Loucy (cell line): ENCODE data around the gene CBX4.
A peak's percentile ranks its signal among the peaks of the same experiment; 100 is the strongest.

Experiments
- H2AFZ ChIP-seq: fragments of 200-600 bp; sonication (generic); 2 replicates; pipeline ENCODE4 v1.6.0; 2016; ENCODE audit warnings: antibody characterized with exemption, mild to moderate bottlenecking, low read length, moderate library complexity
- H3F3A ChIP-seq: fragments of 200-600 bp; 2 replicates; pipeline ENCODE4 v1.6.0; 2016; ENCODE audit warnings: antibody characterized with exemption, low read depth, mild to moderate bottlenecking
- H3K27me3 ChIP-seq: fragments of 200-600 bp; sonication (generic); 2 replicates; pipeline ENCODE4 v1.6.1; 2014; ENCODE audit warnings: low read length, mild to moderate bottlenecking; ENCODE audit not compliant: insufficient read depth, poor library complexity, severe bottlenecking
- H3K36me3 ChIP-seq: fragments of 200-600 bp; sonication (generic); 2 replicates; pipeline ENCODE4 v1.6.1; 2016; ENCODE audit warnings: low read length; ENCODE audit not compliant: insufficient read depth
- H3K4me1 ChIP-seq: fragments of 200-600 bp; sonication (generic); 2 replicates; pipeline ENCODE4 v1.5.1; 2014; ENCODE audit warnings: low read length, mild to moderate bottlenecking; ENCODE audit not compliant: insufficient read depth, poor library complexity, severe bottlenecking
- H3K4me2 ChIP-seq: fragments of 200-600 bp; sonication (generic); 2 replicates; pipeline ENCODE4 v1.6.0; 2014; ENCODE audit warnings: antibody characterized with exemption, low read length, low read depth, mild to moderate bottlenecking; ENCODE audit not compliant: poor library complexity, severe bottlenecking
- H3K4me3 ChIP-seq: fragments of 200-600 bp; sonication (generic); 2 replicates; pipeline ENCODE4 v1.5.1; 2014; ENCODE audit warnings: low read length, mild to moderate bottlenecking, mixed read lengths; ENCODE audit not compliant: poor library complexity, severe bottlenecking
- H3K79me2 ChIP-seq: fragments of 200-600 bp; sonication (generic); 2 replicates; pipeline ENCODE4 v1.6.1; 2014; ENCODE audit warnings: low read length; ENCODE audit not compliant: insufficient read depth
- H3K9ac ChIP-seq: fragments of 200-600 bp; sonication (generic); 2 replicates; pipeline ENCODE4 v1.6.0; 2014; ENCODE audit warnings: mild to moderate bottlenecking, low read depth, low read length, moderate library complexity; ENCODE audit not compliant: poor library complexity, severe bottlenecking
- H3K9me2 ChIP-seq: fragments of 200-600 bp; sonication (generic); replicated peaks from 2 replicates; pipeline ENCODE4 v1.6.1; 2016; ENCODE audit warnings: low read depth, low read length, mixed read lengths
- H3K9me3 ChIP-seq: fragments of 200-600 bp; sonication (generic); 2 replicates; pipeline ENCODE4 v1.6.1; 2014; ENCODE audit warnings: mild to moderate bottlenecking, antibody characterized with exemption, low read length, low read depth; ENCODE audit not compliant: insufficient read depth
- H4K20me1 ChIP-seq: fragments of 200-600 bp; sonication (generic); 2 replicates; pipeline ENCODE4 v1.6.0; 2014; ENCODE audit warnings: antibody characterized with exemption, low read length, mild to moderate bottlenecking; ENCODE audit not compliant: insufficient read depth, poor library complexity, severe bottlenecking
- EZH2phosphoT487 ChIP-seq: fragments of 200-600 bp; IDR thresholded peaks from 2 replicates; pipeline ENCODE4 v1.6.1; 2018; ENCODE audit warnings: antibody characterized with exemption, mild to moderate bottlenecking, moderate library complexity, borderline replicate concordance
- TF ChIP-seq, protein P1 (sequence below): fragments of 200-600 bp; sonication (generic); conservative IDR thresholded peaks from 2 replicates; pipeline ENCODE4 v1.5.1; 2014; ENCODE audit warnings: mild to moderate bottlenecking, antibody characterized with exemption, low read length

Gene CBX4

DNA sequence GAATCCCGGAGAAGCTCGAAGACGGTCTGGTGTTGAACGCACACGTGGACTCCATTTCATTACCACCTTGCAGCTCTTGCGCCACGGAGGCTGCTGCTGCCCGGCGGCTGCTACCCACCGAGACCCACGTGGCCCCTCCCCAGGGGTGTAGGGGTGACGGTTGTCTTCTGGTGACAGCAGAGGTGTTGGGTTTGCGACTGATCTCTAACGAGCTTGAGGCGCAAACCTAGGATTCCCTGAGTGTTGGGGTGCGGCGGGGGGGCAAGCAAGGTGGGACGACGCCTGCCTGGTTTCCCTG, 1.7 kb upstream of the CBX4 start:
- Histone ChIP-seq H4K20me1 (peaks cover 27% of the 10 kb centered on the region), H3K9ac (peak overlapping the region; percentile 94), H3K4me2 (peak overlapping the region; percentile 99), H3K9me2 (no peaks in the 10 kb centered on the region), H3K9me3 (no peaks in the 10 kb centered on the region), H3K27me3 (no peaks in the 10 kb centered on the region), H3K36me3 (no peaks in the 10 kb centered on the region), H3F3A (peaks cover 4% of the 10 kb centered on the region; the same call in 1 of the 2 replicates), H3K79me2 (peaks cover 51% of the 10 kb centered on the region), H3K4me3 (peak overlapping the region; percentile 74), H3K4me1 (peaks cover 45% of the 10 kb centered on the region), H2AFZ (no peak overlapping the region; the same call in 1 of the 2 replicates)
- TF ChIP-seq, protein P1, sequence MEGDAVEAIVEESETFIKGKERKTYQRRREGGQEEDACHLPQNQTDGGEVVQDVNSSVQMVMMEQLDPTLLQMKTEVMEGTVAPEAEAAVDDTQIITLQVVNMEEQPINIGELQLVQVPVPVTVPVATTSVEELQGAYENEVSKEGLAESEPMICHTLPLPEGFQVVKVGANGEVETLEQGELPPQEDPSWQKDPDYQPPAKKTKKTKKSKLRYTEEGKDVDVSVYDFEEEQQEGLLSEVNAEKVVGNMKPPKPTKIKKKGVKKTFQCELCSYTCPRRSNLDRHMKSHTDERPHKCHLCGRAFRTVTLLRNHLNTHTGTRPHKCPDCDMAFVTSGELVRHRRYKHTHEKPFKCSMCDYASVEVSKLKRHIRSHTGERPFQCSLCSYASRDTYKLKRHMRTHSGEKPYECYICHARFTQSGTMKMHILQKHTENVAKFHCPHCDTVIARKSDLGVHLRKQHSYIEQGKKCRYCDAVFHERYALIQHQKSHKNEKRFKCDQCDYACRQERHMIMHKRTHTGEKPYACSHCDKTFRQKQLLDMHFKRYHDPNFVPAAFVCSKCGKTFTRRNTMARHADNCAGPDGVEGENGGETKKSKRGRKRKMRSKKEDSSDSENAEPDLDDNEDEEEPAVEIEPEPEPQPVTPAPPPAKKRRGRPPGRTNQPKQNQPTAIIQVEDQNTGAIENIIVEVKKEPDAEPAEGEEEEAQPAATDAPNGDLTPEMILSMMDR: no peak
- no peak for TF ChIP-seq EZH2phosphoT487

DNA sequence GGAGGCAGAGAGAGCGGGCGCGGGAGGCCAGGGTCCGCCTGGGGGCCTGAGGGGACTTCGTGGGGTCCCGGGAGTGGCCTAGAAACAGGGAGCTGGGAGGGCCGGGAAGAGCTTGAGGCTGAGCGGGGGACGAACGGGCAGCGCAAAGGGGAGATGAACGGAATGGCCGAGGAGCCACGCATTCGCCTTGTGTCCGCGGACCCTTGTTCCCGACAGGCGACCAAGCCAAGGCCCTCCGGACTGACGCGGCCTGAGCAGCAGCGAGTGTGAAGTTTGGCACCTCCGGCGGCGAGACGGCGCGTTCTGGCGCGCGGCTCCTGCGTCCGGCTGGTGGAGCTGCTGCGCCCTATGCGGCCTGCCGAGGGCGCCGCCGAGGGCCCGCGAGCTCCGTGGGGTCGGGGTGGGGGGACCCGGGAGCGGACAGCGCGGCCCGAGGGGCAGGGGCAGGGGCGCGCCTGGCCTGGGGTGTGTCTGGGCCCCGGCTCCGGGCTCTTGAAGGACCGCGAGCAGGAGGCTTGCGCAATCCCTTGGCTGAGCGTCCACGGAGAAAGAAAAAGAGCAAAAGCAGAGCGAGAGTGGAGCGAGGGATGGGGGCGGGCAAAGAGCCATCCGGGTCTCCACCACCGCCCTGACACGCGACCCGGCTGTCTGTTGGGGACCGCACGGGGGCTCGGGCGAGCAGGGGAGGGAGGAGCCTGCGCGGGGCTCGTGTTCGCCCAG, 1.2 kb upstream of the CBX4 start:
- no peaks in the 10 kb centered on the region for H3K9me2 ChIP-seq
- peaks cover 56% of the 10 kb centered on the region for H3K79me2 ChIP-seq
- H3K4me3 ChIP-seq: peak overlapping the region; percentile 74
- H2AFZ ChIP-seq: no peak overlapping the region; the same call in 1 of the 2 replicates
- peaks cover 4% of the 10 kb centered on the region; the same call in 1 of the 2 replicates for H3F3A ChIP-seq
- TF ChIP-seq EZH2phosphoT487: no peak
- TF ChIP-seq, protein P1: 0 out of 2 replicates have a peak, but pooled peaks have one; percentile 31
- no peaks in the 10 kb centered on the region for H3K9me3 ChIP-seq
- peak overlapping the region; percentile 94 for H3K9ac ChIP-seq
- H3K36me3 ChIP-seq: no peaks in the 10 kb centered on the region; the same call in 1 of the 2 replicates
- H4K20me1 ChIP-seq: peaks cover 32% of the 10 kb centered on the region
- H3K4me2 ChIP-seq: peak overlapping the region; percentile 99
- H3K4me1 ChIP-seq: peaks cover 43% of the 10 kb centered on the region
- H3K27me3 ChIP-seq: no peaks in the 10 kb centered on the region

DNA sequence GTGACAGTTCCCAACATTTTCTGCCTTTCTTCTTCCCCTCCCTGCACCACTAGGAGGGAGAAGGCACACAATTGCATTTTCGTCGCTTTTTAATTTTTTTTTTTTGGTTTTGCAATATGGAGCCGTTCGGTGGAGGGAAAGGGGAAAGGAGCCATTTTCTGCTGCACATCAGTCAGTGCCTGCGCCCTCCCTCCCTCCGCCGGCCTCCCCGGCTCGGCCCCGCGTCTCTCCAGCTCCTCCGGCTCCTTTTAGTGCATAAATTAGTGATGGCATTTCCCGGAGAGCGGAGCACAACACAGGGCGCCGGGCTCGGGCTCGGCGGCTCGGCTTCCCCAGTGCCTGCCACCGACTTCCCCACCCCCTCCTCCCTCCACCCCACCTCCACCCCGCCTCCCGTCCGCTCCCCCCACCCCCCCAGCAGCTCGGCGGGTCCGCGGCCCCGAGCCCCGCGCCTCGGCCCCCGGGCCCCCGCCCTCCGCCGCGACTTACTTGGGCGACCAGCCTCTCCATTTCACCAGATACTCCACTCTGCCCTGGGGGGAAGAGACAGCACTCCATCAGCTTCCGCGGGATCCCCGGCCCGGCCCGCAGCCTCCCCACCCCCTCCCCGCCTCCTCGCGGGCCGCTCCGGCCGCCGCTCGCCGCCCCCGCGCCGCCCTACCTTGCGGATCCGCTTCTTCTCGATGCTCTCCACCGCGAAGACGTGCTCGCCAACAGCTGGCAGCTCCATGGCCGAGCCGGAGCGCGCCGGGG, 542 bp downstream of the CBX4 start:
- H3F3A ChIP-seq: peaks cover 4% of the 10 kb centered on the region; the same call in 1 of the 2 replicates
- H3K36me3 ChIP-seq: peaks cover 9% of the 10 kb centered on the region; the same call in 1 of the 2 replicates
- H4K20me1 ChIP-seq: peaks cover 49% of the 10 kb centered on the region
- H3K9me3 ChIP-seq: no peaks in the 10 kb centered on the region
- H3K4me2 ChIP-seq: peak overlapping the region; percentile 84
- no peak for TF ChIP-seq EZH2phosphoT487
- TF ChIP-seq, protein P1: no peak
- H2AFZ ChIP-seq: no peak overlapping the region
- H3K27me3 ChIP-seq: no peaks in the 10 kb centered on the region
- H3K79me2 ChIP-seq: peaks cover 74% of the 10 kb centered on the region
- H3K4me1 ChIP-seq: peaks cover 41% of the 10 kb centered on the region
- H3K4me3 ChIP-seq: peak overlapping the region; percentile 99
- peak overlapping the region; percentile 92 for H3K9ac ChIP-seq
- no peaks in the 10 kb centered on the region for H3K9me2 ChIP-seq
